Fibroblast of upper back skin (primary cell): ENCODE data around the gene KCNK1.
"Not testable (repeated sequence)": the region's sequence is repeated elsewhere in the genome, so short reads cannot be mapped to it uniquely, and the experiment has no call there.

Source experiments
- DNase-seq: peaks from one replicate; pipeline ENCODE4 v3.0.0-alpha.2; 2013

KCNK1 gene

DNA sequence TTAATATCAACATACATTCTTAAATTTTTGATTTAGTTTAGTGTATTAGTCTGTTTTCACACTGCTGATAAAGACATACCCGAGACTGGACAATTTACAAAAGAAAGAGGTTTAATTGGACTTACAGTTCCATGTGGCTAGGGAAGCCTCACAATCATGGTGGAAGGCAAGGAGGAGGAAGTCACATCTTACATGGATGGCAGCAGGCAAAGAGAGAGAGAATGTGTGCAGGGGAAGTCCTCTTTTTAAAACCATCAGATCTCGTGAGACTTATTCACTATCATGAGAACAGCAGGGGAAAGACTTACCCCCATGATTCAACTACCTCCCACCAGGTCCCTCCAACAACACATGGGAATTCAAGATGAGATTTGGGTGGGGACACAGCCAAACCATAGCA lies 56.5 kb downstream of the KCNK1 start:
- not testable (repeated sequence) for DNase-seq

DNA sequence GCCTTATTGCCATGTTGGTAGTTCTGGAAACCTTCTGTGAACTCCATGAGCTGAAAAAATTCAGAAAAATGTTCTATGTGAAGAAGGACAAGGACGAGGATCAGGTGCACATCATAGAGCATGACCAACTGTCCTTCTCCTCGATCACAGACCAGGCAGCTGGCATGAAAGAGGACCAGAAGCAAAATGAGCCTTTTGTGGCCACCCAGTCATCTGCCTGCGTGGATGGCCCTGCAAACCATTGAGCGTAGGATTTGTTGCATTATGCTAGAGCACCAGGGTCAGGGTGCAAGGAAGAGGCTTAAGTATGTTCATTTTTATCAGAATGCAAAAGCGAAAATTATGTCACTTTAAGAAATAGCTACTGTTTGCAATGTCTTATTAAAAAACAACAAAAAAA lies 57.4 kb downstream of the KCNK1 start:
- DNase-seq: no peak

DNA sequence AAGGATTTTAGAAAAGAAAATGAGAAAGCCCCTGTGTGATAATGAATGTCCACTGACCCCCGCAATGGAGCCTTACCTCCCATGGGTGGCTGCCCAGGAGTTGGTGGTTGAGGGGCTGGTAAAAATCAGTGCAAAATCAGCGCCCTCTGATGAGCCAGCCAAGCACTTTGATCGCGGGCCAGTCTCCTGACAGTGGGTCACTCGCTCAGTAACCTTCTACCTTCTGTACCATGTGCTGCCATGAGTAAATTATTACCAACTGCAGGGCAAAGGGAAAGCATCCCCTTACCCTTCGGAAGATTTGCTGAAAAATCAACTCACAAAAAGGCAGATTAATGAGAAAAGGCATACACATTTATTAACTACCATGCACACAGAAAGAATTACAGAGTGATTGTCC lies 58.8 kb downstream of the KCNK1 start:
- DNase-seq: no peak

DNA sequence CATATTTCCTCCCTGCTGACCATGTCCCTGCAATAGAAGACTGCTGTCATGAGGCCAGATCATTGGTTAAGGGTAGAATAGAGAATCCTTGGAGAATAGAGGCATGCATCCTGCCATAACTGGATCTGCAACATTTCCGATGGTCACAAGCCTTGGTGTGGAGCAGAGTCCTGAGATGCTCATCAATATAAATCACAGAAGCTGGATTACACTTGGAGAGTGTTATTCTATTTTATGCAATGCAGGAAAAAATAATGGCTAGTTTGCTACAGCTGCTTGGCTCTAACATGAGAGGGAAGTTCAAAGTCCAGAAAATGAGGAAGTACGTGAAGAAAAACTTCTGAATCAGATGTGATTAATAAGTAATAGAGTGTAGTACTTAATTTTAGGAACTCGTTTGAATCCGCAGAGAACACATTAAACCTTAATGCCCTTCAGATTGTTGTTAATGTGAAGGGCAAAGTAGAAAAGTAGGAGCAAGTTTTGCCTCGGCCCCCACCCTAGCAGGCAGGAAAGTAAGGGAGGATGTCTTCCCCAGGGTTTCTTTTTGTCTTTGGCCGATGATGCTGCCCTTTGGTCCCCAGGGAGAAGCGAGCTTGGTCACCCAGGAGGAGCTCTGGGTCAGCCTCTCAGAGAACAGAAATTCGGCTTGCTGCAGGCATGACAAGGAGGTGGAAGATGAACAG lies 59.5 kb downstream of the KCNK1 start:
- DNase-seq: no peak

DNA sequence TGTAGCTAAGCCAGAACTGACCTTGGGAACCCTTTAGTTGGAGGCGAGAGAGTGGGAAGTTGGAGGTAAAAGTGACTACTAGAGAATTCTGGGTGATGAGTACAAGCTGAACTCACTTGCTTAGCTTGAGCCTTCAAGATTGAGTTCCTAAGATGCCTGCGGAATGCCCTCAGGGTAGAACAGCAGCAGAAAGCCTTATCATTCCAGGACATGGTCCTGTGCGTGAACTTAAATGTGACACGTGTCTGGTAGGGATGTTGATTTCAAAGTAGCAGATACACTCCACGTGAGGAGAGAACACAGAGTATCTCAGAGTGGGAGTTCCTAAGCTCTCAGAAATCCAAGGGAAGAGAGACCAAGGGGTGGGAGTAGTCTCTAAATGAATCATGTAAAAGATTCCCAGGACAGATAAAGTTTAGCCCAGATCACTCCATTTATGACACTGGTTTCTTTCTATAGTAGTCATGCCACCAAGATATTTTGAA lies 60.1 kb downstream of the KCNK1 start:
- DNase-seq: no peak

DNA sequence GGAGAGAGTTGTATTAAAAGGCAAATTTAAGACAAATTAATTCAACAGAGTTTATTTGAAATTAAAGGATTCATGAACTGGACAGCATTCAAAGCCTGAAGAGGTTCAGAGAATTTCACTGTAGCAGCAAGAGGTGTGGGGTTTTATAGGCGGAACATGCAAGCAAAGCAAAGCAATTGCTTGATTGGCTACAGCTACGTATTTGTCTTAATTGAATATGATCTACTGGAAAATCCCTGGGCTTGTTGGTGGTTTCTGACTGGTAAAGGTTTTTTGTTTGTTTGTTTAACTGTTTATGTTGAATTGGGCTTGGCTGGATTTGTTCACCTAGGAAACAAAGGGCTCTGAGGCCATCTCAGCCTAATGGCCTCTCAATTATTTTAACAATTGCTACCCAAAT lies 61.5 kb downstream of the KCNK1 start:
- DNase-seq: no peak

GRCh38 chr1:233675893-233676292 lies 62.0 kb downstream of the KCNK1 start:
- DNase-seq: no peak

- DNase-seq: no peak
Observed at GRCh38 chr1:233677690-233678354, 63.9 kb downstream of the KCNK1 start.

- DNase-seq: no peak
Observed at GRCh38 chr1:233679030-233679429, 65.1 kb downstream of the KCNK1 start.

- DNase-seq: no peak
Observed at GRCh38 chr1:233679591-233680373, 65.9 kb downstream of the KCNK1 start.

- DNase-seq: no peak
Observed at GRCh38 chr1:233681285-233681684, 67.4 kb downstream of the KCNK1 start.

DNA sequence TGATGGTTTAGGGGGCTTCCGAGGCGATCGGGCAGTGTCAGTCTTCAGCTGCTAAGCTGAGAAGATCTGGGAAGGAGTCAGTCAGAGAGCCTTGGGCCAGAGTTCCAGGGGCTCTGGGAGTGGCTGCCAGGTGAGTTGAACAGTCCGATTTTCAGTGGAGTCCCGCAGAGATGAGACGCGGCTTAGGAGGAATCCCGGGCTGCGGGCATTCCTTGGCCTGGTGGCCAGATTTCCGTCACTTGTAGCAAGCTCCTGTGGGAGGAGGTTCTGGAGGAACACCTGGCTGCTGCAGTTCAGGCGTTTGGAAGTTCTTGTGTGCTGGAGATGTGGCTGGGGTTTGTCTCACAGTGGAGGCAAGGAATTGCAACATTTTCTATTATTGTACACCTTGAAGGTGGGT lies 72.7 kb downstream of the KCNK1 start:
- not testable (repeated sequence) for DNase-seq

GRCh38 chr1:233689017-233689747 lies 75.3 kb downstream of the KCNK1 start:
- DNase-seq: no peak

- no peak for DNase-seq
Observed at GRCh38 chr1:233689748-233690254, 75.9 kb downstream of the KCNK1 start.

GRCh38 chr1:233695901-233696300 lies 82.0 kb downstream of the KCNK1 start:
- no peak for DNase-seq

DNA sequence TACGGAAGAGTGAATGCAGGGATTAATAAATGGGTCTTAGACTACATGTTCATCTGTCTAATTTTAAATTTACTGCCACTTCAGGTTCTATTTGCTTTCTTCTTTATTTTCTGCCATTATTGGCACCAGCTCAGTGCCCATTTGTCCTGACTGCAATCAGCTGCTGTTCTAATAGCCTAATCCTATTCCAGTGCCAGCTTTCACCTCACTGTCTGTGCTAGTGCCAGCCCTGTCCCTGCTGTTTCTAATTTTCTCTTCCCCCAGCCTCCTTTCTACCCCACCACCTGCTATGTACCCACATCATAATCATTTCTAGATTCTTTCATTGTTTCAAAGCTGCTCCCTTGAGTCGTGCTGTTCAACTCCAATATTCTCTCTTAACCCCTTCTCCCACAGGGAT lies 86.4 kb downstream of the KCNK1 start:
- DNase-seq: no peak

GRCh38 chr1:233704170-233704897 lies 90.4 kb downstream of the KCNK1 start:
- peak; percentile 27 for DNase-seq

DNA sequence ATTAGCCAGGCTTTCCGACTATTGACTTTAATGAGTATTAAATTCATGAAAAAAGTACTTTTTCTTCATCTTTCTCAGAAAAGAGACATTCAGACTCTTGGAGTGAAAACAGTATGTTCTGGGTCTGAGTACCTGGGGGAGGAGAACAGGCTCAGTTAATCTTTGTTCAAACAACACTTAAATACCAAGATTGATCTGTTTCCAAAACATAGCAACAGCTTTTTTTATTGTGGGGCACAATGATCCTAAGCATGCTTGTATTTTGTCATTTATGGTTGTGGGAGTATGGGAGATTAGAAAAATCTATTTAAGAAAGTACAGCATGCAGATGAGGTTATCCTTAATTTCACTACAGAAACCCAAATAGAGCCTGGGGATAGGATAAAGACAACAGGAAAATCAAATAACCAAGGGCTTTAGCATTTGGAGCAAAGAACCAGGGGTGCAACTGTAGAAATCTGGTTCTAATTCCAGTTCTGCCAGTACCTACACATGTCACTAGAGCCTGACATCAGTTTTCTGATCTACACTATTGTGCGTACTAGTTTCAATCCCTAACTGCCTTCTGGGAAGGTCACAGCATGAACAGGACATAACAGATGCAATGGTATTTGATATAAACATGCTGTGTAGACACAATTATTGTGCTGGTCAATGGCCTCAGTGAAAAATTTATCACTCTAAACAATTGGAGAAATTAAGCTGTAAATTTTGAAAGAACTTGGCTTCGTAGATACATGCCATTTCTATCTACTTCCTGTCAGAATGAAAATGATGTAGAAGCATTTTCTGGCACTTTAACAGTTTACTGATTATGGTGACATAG lies 91.2 kb downstream of the KCNK1 start:
- no peak for DNase-seq

DNA sequence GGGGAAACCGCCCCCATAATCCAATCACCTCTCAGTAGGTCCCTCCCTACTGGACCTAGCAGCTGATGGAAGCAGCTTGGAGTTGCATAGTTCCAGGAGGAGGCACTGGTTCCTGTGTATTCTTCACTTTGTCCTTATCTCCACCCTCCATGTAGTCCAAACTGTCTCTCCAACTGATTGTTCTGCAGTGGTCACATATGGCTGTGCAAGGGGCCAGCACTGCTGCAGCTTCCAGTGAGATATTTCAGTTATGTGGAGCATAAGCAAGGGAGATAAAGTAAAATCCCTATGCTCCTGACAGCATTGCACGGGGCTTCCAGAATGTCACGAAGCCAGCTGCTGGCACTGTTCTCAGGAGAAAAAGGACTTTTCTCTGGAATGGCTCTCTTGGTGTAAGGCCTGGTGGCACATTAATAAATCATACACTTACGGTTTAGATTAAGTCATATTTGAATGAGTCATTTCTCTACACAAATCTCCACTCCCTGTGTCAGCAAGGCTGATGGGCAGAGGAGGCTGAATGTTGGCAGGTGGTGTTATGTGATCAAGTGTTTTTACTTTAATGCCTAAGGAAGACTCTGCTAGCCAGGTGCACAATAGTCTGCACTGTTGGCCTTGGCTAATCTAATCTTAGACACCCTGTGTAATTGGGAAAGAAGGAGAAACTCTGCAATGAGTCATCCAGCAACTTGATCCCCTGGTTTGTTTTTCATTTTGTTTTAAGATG lies 93.4 kb downstream of the KCNK1 start:
- DNase-seq: peak; percentile 39
